ELF-1 (cell line): ENCODE data around the gene C9orf72.
"Not testable (repeated sequence)": the region's sequence is repeated elsewhere in the genome, so short reads cannot be mapped to it uniquely, and the experiment has no call there.

Experiments
- DNase-seq: peaks from one replicate; pipeline ENCODE4 v3.0.0-alpha.2; 2016; ENCODE audit warnings: low read depth, low spot score

C9orf72 gene

GRCh38 chr9:27518809-27519208, 54.5 kb downstream of the C9orf72 start:
- no peak for DNase-seq

- no peak for DNase-seq
Observed at GRCh38 chr9:27518006-27518405, 55.3 kb downstream of the C9orf72 start.

GRCh38 chr9:27514551-27514950, 58.7 kb downstream of the C9orf72 start:
- DNase-seq = no peak

DNA sequence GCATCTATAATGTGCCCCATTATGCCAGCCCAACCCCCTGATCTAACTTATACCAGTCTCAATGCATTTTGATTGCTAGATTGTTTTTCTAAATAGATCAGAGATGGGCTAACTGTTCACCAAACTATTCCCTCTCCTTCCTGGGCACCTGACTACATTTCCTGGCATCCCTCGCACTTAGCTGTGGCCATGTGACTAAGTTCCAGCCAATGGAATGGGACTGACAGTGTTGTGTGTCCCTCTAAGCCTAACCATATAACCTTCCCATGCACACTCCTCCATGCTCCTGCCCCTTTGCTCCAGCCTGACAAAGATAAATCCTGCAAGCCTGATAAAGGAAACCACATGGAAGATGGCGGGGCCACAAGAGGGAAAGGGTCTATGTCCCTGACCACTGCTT, 61.5 kb downstream of the C9orf72 start:
- no peak for DNase-seq

GRCh38 chr9:27510780-27511179, 62.5 kb downstream of the C9orf72 start:
- no peak for DNase-seq

DNA sequence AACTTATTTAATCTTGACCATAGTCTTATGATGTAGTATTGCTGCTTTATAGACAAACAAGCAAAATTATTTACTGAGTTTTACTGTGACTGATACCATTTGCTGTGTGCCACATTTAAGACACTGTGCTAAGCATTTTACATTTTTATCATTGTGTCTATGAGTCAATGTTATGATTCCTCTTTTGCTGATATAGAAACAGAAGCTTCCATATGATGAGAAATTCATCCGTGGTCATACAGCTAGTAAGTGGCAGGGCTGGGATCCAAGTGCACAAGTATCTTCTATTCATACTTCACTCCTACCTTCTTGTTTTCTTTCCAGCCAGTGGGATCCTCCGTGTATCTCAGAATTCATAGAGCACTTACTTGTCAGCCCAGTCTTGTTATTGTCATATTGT, 66.3 kb downstream of the C9orf72 start:
- no peak for DNase-seq

DNA sequence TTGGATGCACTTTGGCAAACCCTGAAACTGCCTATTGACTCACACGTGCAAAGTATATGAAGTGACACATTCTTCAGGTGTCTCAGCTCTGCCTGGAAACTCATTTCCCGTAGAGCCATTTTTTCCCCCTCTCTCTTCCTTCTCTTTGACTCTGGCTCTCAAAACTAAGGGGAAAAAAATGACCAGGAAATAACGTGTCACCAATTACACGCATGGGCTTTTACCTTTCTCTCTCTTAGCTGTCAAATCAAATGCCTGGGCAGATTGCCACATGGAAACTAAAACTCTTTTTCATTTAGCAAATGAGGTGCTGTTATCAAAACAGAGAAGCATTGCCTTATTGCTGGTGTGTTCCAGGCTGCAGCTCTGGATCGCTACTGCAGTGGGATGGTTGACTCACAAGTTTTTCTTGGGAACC, 67.5 kb downstream of the C9orf72 start:
- DNase-seq = no peak

DNA sequence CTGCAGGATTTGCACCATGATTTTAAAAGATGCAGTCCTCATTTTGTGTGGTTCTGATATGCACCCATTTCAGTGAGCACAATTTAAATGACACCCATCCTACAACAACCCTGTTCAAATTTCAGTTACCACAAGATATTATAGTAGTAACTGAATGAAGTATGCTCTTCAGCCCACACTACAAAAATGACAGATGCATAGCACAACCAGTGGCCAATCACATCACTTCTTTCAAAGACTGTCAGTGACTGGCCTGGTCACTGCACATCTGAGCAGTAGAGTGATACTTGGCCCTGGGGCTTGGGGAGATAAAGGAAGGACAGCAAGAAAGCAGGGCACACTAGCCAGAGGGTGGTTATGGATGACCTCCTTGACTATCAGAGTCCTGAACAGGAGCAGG, 69.0 kb downstream of the C9orf72 start:
- DNase-seq = no peak

DNA sequence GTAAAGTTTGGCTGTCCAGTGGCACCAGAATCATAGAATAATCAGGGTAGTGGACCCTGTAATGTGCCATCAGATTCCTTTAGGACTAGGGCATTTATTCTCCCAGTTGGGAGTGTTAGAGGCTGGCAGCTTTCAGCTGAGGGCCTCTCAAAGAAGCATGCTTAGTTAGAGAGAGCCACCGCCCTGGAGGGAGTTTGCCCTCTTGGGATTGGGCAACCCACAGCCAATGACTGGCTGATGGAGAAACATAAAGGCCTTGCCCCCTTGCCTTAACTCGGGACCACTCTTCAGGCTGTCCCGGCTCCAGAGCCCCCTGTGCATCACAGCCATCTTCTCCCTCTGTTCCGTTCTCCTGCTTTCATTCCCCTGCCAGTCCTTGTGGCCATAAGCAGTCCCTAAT, 69.7 kb downstream of the C9orf72 start:
- DNase-seq = no peak

DNA sequence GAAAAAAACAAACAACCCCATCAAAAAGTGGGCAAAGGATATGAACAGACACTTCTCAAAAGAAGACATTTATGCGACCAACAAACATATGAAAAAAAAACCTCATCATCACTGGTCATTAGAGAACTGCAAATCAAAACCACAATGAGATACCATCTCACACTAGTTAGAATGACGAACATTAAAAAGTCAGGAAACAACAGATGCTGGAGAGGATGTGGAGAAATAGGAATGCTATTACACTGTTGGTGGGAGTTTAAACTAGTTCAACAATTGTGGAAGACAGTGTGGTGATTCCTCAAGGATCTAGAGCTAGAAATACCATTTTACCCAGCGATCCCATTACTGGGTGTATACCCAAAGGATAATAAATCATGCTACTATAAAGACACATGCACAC, 72.4 kb downstream of the C9orf72 start:
- DNase-seq = not testable (repeated sequence)

DNA sequence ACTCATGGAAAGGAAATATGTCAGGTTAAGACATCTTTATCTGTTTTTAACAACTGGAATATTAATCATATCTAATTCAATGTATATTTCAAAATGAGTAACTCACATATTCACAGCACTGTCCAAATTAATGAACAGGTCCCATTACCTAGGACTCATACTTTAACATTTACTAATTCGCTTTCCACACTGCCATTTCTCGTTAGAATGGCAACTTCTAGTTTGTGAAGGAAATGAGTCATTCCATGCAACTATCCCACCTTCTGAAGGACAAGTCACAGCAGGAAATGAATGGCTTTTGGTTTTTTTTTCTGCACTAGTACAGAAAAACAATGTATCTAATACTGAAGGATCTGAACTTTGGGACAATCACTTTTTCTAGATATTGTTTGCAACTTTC, 73.8 kb downstream of the C9orf72 start:
- no peak for DNase-seq

GRCh38 chr9:27497883-27498417, 75.3 kb downstream of the C9orf72 start:
- no peak for DNase-seq
